WERI-Rb-1 (cell line): Measurements from ENCODE around the gene SEMA7A.

Experiments used
- DNase-seq: peaks from one replicate; pipeline ENCODE4 v3.0.0-alpha.2; 2020
- H3K27ac ChIP-seq: fragments of 250-450 bp; sonication (Bioruptor Pico); 2 replicates; pipeline ENCODE4 v1.5.1; 2020; ENCODE audit warnings: mild to moderate bottlenecking, moderate library complexity
- H3K27me3 ChIP-seq: fragments of 250-450 bp; sonication (Bioruptor Pico); 2 replicates; pipeline ENCODE4 v1.5.1; 2021; ENCODE audit warnings: mild to moderate bottlenecking, low read depth, moderate library complexity; ENCODE audit not compliant: insufficient read depth, severe bottlenecking
- H3K36me3 ChIP-seq: fragments of 250-450 bp; sonication (Bioruptor Pico); 2 replicates; pipeline ENCODE4 v1.5.1; 2020; ENCODE audit warnings: mild to moderate bottlenecking, moderate library complexity
- H3K4me3 ChIP-seq: 2 replicates; pipeline ENCODE4 v1.5.1; 2011; ENCODE audit warnings: low read depth, mild to moderate bottlenecking, control low read depth, low read length
- H3K9me3 ChIP-seq: fragments of 250-450 bp; sonication (Bioruptor Pico); 2 replicates; pipeline ENCODE4 v1.5.1; 2021; ENCODE audit warnings: mild to moderate bottlenecking, moderate library complexity; ENCODE audit not compliant: severe bottlenecking
- TF ChIP-seq, protein P1 (sequence below): IDR thresholded peaks from 2 replicates; pipeline ENCODE4 v1.5.1; 2011; ENCODE audit warnings: low read depth, mild to moderate bottlenecking, control low read depth, inconsistent platforms, low read length

SEMA7A gene

DNA sequence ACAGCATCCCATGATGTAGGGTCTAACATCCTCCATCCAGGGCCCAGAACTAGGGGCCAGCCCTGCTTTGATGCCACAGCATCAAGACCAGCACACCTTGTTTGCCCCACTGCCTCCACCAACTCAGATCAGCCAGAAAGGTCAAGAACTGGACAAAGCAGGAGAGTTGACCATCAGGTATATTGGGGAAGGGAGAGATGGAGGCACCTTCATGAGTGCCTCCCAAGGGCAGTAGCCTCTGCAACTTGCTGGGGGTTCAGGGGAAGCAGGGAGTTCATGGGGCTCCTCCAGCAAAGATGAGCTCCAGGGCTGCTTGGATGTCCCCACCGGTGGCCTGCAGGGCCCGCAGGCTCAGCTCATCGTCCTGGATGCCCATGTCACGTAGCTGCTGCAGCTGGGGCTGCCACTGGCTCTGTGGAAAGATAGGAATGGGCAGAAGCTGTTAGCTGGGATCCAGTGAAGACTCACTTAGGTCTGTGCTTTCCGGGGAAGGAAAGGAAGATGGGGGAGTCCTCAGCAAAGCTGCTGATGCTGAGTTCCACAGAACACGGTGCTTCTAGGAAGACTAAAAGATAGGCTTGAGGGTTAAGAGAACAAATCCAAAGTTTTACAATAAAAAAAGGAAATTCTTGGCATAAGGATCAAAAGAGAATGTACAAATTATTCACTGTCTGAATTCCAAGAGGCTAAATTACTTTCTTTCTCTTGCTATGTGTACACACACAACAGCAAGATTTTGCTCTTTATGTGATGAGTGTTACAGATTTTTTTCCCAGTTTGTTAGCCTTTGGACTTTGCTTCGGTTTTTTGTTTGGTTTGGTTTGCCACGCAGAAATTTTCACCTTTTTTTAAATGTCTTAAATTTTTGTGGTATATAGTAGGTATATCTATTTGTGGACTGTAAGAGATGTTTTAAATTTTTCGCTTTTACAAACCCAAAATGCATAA, 12.3 kb upstream of the SEMA7A start:
- no peak overlapping the region for H3K27ac ChIP-seq
- no peaks in the 10 kb centered on the region for H3K9me3 ChIP-seq
- DNase-seq, result no peak
- TF ChIP-seq, protein P1, sequence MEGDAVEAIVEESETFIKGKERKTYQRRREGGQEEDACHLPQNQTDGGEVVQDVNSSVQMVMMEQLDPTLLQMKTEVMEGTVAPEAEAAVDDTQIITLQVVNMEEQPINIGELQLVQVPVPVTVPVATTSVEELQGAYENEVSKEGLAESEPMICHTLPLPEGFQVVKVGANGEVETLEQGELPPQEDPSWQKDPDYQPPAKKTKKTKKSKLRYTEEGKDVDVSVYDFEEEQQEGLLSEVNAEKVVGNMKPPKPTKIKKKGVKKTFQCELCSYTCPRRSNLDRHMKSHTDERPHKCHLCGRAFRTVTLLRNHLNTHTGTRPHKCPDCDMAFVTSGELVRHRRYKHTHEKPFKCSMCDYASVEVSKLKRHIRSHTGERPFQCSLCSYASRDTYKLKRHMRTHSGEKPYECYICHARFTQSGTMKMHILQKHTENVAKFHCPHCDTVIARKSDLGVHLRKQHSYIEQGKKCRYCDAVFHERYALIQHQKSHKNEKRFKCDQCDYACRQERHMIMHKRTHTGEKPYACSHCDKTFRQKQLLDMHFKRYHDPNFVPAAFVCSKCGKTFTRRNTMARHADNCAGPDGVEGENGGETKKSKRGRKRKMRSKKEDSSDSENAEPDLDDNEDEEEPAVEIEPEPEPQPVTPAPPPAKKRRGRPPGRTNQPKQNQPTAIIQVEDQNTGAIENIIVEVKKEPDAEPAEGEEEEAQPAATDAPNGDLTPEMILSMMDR, result no peak
- no peaks in the 10 kb centered on the region for H3K27me3 ChIP-seq
- peaks cover 29% of the 10 kb centered on the region for H3K36me3 ChIP-seq
- no peak overlapping the region for H3K4me3 ChIP-seq

DNA sequence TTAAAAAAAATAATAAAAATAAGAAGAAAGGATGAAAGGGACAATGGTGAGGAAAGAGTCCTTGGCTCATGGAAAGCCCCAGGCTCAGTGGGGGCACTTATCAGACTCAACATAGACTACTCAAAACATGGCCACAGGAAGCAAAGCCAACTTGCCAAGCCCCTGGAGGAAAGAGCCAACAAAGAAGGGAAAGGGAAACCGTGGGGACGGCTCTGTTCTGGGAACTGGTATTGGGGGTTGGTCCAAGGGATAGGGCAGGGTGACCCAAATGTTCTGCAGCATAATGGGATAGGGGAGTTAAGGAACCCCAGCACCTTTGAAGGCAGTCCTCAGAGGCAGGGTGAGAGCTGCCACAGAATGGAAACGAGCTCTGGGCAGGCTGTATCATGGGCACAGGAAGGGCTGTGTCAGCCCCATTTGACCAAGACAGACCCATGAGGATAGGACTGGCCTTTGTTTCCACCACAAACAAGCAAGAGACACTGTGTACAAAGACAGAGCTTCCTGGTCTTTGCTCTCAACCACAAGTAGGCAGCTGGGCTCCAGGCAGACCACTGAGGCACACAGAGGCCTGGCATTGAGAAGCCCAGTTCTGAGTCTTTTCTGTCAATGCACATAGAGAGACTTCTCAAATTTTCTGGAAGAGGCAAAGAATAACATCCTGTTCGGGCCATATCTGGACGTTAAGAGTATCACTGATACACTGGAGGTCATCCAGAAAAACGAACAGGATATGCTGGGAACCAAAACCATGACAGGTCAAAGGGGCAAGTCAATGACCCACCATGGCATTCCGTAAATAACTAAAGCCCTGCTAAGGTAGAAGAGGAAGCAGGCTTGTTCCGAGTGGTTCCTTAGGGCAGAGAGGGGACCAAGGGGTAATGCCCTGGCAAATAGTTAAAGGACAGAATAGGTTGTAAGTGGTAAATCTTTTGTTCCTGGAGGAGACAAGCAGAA, 10.6 kb upstream of the SEMA7A start:
- peaks cover 22% of the 10 kb centered on the region for H3K36me3 ChIP-seq
- no peak overlapping the region for H3K27ac ChIP-seq
- no peak overlapping the region for H3K4me3 ChIP-seq
- DNase-seq, result no peak
- no peaks in the 10 kb centered on the region for H3K27me3 ChIP-seq
- TF ChIP-seq, protein P1, result no peak
- H3K9me3 ChIP-seq, result no peaks in the 10 kb centered on the region

DNA sequence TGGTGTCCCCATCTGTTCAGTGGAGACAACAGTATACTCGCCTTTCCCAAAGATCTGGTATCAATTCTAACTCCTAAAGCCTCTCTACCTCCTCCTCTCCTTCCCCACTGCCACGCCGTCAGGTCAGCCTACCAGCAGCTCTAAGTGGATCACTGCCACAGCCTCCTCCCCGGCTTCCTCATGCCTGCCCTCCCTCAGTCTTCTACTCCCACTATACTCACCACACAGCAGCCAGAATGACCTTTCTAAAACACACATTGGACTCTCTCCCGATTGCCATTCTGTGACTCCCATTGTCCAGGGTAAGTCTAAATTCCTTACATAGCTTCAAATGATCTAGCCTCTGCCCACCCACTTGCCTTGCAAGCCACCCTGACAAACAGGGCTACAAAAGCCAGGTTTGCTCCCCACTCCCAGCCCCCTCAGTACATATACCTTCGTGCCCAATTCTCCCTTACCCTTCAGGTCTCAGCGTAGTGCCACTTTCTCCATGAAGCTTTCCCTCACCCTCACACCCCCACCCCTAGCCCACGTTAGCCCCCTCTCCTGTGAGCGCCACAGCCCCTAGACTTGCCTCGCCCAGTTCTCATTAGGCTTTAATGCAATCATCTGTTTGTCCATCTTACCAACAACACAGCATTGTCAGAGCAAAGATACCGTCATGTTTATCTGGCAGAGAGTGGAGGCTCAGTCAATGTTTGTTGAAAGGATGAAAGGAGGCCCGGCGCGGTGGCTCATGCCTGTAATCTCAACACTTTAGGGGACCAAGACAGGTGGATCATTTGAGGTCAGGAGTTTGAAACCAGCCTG, 9.5 kb upstream of the SEMA7A start:
- no peaks in the 10 kb centered on the region for H3K9me3 ChIP-seq

DNA sequence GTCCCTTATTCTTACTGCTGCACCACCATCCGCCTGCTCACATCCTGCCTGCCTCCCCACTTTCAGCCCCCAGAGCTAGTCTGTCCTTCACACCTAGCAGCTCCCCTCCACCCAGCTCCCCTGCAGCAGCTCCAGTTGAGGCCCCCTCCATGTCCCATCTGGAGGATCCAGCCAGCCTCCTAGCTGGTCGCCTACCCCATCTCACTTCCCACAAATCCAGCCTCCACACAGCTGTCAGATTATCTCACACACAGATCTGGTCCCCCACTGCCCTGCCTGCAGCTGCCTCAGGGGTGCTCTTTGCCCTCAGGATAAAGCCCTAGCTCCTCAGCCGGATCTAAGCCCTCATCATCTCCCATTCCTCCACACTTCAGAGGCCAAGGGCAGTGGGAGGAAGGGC, 8.8 kb upstream of the SEMA7A start:
- Histone ChIP-seq H3K9me3 (no peaks in the 10 kb centered on the region), H3K27me3 (no peaks in the 10 kb centered on the region), H3K36me3 (peaks cover 11% of the 10 kb centered on the region), H3K27ac (no peak overlapping the region), H3K4me3 (no peak overlapping the region)
- DNase-seq, result no peak
- TF ChIP-seq, protein P1, result no peak

More for the DNA sequence above, 9.5 kb upstream of the SEMA7A start:
- no peak overlapping the region for H3K4me3 ChIP-seq
- no peak for DNase-seq
- TF ChIP-seq, protein P1, result no peak
- no peaks in the 10 kb centered on the region for H3K27me3 ChIP-seq
- no peak overlapping the region for H3K27ac ChIP-seq
- H3K36me3 ChIP-seq, result peaks cover 16% of the 10 kb centered on the region

DNA sequence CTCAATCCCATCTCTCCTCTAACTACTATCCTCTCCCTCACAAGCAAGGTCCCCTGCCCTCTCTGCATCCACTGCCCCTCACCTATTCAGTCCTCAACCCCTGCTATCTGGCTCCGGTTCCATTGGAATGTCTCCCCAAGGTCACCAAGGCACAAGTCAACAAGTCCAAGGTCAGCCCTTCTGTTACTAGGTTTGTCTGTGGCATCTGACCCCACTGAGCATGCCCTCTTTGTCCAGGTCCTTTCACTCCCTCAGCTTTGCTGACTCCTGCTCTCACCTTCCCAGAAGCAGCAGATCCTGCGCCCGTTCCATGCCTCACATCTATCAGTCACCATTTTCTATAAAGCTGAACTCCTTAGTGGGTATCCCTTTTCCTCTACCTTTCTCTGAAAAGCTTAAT, 8.3 kb upstream of the SEMA7A start:
- Histone ChIP-seq H3K9me3 (no peaks in the 10 kb centered on the region), H3K27me3 (no peaks in the 10 kb centered on the region), H3K27ac (no peak overlapping the region), H3K4me3 (no peak overlapping the region), H3K36me3 (peaks cover 7% of the 10 kb centered on the region)
- TF ChIP-seq, protein P1, result no peak
- DNase-seq, result no peak
